ENCODE results near the gene BBLN.

DNA sequence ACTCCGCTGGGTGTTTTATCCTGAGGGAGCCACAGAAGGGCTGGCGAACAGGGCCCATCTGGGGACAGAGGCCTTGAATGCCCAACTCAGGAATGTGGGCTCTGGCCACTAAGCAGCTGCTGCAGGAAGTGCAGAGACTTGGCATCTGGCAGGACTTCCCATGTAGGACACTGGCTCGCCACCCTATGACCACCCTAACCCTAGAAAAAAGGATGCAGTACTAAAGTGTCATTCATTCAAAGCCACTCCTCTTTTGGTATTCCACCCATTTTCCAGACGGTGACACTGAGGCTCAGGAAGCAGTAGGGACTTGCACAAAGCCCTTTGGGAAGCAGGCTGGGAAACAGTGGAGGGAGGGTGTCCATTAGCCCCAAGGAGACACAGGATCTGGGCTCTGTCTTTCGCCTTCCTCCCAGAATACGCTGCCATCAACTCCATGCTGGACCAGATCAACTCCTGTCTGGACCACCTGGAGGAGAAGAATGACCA lies 3.0 kb downstream of the BBLN start:
- TF ChIP-seq EZH2 (IDR thresholded peaks at IDR 0.05; ENCODE audit: borderline replicate concordance, low read depth, low read length, poor library complexity, severe bottlenecking) = no peak
- TF ChIP-seq, protein P1, sequence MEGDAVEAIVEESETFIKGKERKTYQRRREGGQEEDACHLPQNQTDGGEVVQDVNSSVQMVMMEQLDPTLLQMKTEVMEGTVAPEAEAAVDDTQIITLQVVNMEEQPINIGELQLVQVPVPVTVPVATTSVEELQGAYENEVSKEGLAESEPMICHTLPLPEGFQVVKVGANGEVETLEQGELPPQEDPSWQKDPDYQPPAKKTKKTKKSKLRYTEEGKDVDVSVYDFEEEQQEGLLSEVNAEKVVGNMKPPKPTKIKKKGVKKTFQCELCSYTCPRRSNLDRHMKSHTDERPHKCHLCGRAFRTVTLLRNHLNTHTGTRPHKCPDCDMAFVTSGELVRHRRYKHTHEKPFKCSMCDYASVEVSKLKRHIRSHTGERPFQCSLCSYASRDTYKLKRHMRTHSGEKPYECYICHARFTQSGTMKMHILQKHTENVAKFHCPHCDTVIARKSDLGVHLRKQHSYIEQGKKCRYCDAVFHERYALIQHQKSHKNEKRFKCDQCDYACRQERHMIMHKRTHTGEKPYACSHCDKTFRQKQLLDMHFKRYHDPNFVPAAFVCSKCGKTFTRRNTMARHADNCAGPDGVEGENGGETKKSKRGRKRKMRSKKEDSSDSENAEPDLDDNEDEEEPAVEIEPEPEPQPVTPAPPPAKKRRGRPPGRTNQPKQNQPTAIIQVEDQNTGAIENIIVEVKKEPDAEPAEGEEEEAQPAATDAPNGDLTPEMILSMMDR (conservative IDR thresholded peaks at IDR 0.05; ENCODE audit: low read depth, low read length) = no peak
